ENCODE measurements around the gene KLF16. TPM values are rescaled to one million over a fixed set of nuclear protein-coding genes. Genes with fewer than 3 reads are reported as not detected.

KLF16 gene
- total RNA-seq, 1 experiment from 2014 or later: 26.7 TPM

DNA sequence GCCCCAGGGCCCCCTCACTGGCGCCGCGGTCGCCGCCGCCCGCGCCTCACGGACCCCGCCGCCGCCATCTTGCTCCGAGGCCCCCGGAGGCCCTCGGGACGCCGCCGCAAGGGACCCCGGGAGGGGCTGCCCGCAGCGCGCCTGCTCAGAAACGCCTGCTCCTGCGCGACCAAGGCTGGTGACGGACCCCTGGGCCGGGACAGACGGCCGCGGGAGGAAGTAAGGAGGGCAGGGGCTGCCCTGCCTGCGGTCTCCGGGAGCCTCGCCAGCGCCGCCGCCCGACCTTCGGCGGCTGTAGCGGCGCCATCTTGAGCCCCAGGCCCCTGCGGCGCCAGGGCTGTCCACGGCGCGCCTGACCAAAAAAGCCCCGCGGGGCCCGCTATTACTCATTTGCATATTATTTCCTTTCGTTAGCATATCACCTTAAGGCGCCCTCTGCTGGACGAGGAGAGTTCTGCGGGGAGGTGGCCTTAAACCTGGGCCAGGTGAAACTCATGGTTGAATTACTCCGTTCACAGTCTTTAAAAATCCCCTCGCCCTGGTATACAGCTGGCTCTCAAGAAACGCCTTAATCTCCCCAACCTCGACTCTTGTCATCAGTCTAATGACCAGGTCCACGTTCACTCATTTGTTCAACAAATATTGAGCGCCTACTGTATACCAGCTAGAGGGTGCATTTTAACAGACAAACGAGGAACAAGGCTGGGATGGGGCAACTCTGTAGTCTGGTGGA, 14.8 kb downstream of the KLF16 start, which contains the start of gene REXO1:
Gene REXO1, minus strand, starts transcription at position 85 of the 733 bp plus-strand sequence. CDS start 125 bp downstream, outside the sequence.
- no peaks in the 10 kb centered on the region for H3K9me2 ChIP-seq (ENCODE audit: insufficient read depth)
- peak within 1 kb of the TSS; percentile 90 for H3K27ac ChIP-seq
- 0 out of 2 replicates have a peak, but pooled peaks cover 11% of the 10 kb centered on the region for H3K4me1 ChIP-seq (replicated peaks; ENCODE audit: insufficient read depth)
- peaks cover 14% of the 10 kb centered on the region; the same call in 1 of the 2 replicates for H3F3A ChIP-seq (ENCODE audit: insufficient read depth, low read depth)
- CTCF ChIA-PET: no interaction called here
- no TSS peak for BruUV-seq (replicated peaks)
- H3K27me3 ChIP-seq (ENCODE audit: insufficient read depth, low read depth): no peaks in the 10 kb centered on the region
- H4K20me1 ChIP-seq (ENCODE audit: insufficient read depth): peaks cover 37% of the 10 kb centered on the region
- H2AFZ ChIP-seq: no peak within 1 kb of the TSS
- peak within 1 kb of the TSS; percentile 73 for H3K4me3 ChIP-seq
- intact Hi-C loops (cut with micrococcal nuclease; ENCODE audit: unreplicated experiment): no loop called here
- no peak for TF ChIP-seq EZH2 (IDR thresholded peaks at IDR 0.05; ENCODE audit: low read depth)
- TF ChIP-seq, protein P1, sequence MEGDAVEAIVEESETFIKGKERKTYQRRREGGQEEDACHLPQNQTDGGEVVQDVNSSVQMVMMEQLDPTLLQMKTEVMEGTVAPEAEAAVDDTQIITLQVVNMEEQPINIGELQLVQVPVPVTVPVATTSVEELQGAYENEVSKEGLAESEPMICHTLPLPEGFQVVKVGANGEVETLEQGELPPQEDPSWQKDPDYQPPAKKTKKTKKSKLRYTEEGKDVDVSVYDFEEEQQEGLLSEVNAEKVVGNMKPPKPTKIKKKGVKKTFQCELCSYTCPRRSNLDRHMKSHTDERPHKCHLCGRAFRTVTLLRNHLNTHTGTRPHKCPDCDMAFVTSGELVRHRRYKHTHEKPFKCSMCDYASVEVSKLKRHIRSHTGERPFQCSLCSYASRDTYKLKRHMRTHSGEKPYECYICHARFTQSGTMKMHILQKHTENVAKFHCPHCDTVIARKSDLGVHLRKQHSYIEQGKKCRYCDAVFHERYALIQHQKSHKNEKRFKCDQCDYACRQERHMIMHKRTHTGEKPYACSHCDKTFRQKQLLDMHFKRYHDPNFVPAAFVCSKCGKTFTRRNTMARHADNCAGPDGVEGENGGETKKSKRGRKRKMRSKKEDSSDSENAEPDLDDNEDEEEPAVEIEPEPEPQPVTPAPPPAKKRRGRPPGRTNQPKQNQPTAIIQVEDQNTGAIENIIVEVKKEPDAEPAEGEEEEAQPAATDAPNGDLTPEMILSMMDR (conservative IDR thresholded peaks at IDR 0.05): peak; percentile 83
- no peaks in the 10 kb centered on the region for H3K36me3 ChIP-seq (ENCODE audit: low read depth)
- DNase-seq: peak; percentile 77 to 93
- peak within 1 kb of the TSS; percentile 96 for H3K4me2 ChIP-seq
- no peaks in the 10 kb centered on the region for H3K9me3 ChIP-seq (ENCODE audit: insufficient read depth, low read depth)
- POLR2A ChIA-PET (ENCODE audit: unreplicated experiment): interaction anchor here (0.7 kb wide), 1 partner anchor 37 kb away, joined by 4 read pairs; the partner anchor contains the start of gene ABHD17A
- peaks cover 55% of the 10 kb centered on the region for H3K79me2 ChIP-seq (ENCODE audit: low read depth)

- ChIA-PET POLR2A (ENCODE audit: unreplicated experiment) (no interaction called here), CTCF (interaction anchor here (0.5 kb wide), 1 partner anchor 23 kb away, joined by 16 read pairs; no protein-coding TSS in a partner anchor)
- Histone ChIP-seq H4K20me1 (ENCODE audit: insufficient read depth) (peaks cover 40% of the 10 kb centered on the region), H3F3A (ENCODE audit: insufficient read depth, low read depth) (peaks cover 14% of the 10 kb centered on the region; the same call in 1 of the 2 replicates), H3K9me3 (ENCODE audit: insufficient read depth, low read depth) (no peaks in the 10 kb centered on the region), H3K27ac (peak overlapping the region; percentile 90), H3K27me3 (ENCODE audit: insufficient read depth, low read depth) (no peaks in the 10 kb centered on the region), H3K9me2 (ENCODE audit: insufficient read depth) (no peaks in the 10 kb centered on the region), H2AFZ (no peak overlapping the region), H3K4me3 (peak overlapping the region; percentile 73), H3K79me2 (ENCODE audit: low read depth) (peaks cover 47% of the 10 kb centered on the region), H3K4me2 (peak overlapping the region; percentile 96), H3K4me1 (replicated peaks; ENCODE audit: insufficient read depth) (0 out of 2 replicates have a peak, but pooled peaks cover 11% of the 10 kb centered on the region), H3K36me3 (ENCODE audit: low read depth) (no peaks in the 10 kb centered on the region)
- BruUV-seq (replicated peaks): no TSS peak
- TF ChIP-seq, protein P1 (conservative IDR thresholded peaks at IDR 0.05): no peak
- TF ChIP-seq EZH2 (IDR thresholded peaks at IDR 0.05; ENCODE audit: low read depth): no peak
- peak in 1 of 2 experiments; percentile 25 for DNase-seq
- intact Hi-C loops (cut with micrococcal nuclease; ENCODE audit: unreplicated experiment): no loop called here
Observed at GRCh38 chr19:1847684-1848398, 15.5 kb downstream of the KLF16 start.

DNA sequence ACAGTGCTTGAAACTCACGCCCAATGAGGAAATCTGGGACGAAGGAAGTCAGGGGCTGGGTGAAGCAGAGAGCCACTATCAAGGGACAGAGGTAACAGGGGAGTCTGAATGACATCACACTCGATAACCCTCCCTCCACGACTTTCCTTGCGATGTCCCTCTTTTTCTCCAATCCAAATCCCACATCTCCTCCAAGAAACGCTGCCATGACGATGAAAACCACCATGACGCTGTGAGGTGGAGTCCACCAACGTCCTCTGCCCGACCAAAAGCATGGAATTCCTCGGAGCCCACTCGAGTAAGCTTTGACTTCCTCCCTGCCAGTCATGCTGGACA, 16.1 kb downstream of the KLF16 start:
- peaks cover 48% of the 10 kb centered on the region for H3K79me2 ChIP-seq (ENCODE audit: low read depth)
- H3K36me3 ChIP-seq (ENCODE audit: low read depth): no peaks in the 10 kb centered on the region
- POLR2A ChIA-PET (ENCODE audit: unreplicated experiment): no interaction called here
- no peak overlapping the region for H2AFZ ChIP-seq
- intact Hi-C loops (cut with micrococcal nuclease; ENCODE audit: unreplicated experiment): no loop called here
- H4K20me1 ChIP-seq (ENCODE audit: insufficient read depth): peaks cover 45% of the 10 kb centered on the region
- H3K4me1 ChIP-seq (replicated peaks; ENCODE audit: insufficient read depth): 0 out of 2 replicates have a peak, but pooled peaks cover 11% of the 10 kb centered on the region
- H3F3A ChIP-seq (ENCODE audit: insufficient read depth, low read depth): peaks cover 14% of the 10 kb centered on the region; the same call in 1 of the 2 replicates
- no peaks in the 10 kb centered on the region for H3K9me3 ChIP-seq (ENCODE audit: insufficient read depth, low read depth)
- no peak for TF ChIP-seq EZH2 (IDR thresholded peaks at IDR 0.05; ENCODE audit: low read depth)
- TF ChIP-seq, protein P1 (conservative IDR thresholded peaks at IDR 0.05): no peak
- H3K27me3 ChIP-seq (ENCODE audit: insufficient read depth, low read depth): no peaks in the 10 kb centered on the region
- no peak for DNase-seq
- CTCF ChIA-PET: interaction anchor here (0.5 kb wide), 1 partner anchor 22 kb away, joined by 16 read pairs; no protein-coding TSS in a partner anchor
- peak overlapping the region; percentile 96 for H3K4me2 ChIP-seq
- BruUV-seq (replicated peaks): no TSS peak
- no peaks in the 10 kb centered on the region for H3K9me2 ChIP-seq (ENCODE audit: insufficient read depth)
- peak overlapping the region; percentile 73 for H3K4me3 ChIP-seq
- H3K27ac ChIP-seq: peak overlapping the region; percentile 90; the same call in 1 of the 2 replicates

All from PC-9 (cell line).